ENCODE results near the gene NFKBIB. TPM values are rescaled to one million over a fixed set of nuclear protein-coding genes. Genes with fewer than 3 reads are reported as not detected.

NFKBIB gene
- total RNA-seq, 2 donors from 2014 or later = 25.3 to 28.4 TPM

DNA sequence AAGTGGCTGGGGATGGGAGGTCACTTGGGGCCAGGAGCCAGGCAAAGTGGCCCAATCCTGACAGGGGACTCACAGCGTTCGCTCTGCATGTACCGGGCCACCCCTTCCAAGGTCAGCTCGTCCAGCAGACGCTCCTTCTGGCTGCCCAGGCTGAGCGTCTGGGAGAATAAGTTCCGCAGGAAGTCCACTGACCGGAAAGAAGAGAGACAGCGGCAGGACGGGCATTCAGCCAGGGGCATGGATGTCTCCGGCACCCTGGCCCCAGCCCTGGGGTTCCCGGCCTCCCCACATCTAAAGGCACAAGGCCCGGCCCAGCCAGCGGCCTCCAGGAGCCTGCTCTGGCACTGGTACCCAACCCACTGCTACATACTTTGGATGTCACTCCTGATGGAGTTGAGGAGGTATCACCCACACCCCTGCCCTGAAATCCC is 6.4 kb upstream of the NFKBIB start:
- no peak for ATAC-seq (ENCODE audit: insufficient number of reproducible peaks, low FRiP score, low read depth)
- TF ChIP-seq, protein P1, sequence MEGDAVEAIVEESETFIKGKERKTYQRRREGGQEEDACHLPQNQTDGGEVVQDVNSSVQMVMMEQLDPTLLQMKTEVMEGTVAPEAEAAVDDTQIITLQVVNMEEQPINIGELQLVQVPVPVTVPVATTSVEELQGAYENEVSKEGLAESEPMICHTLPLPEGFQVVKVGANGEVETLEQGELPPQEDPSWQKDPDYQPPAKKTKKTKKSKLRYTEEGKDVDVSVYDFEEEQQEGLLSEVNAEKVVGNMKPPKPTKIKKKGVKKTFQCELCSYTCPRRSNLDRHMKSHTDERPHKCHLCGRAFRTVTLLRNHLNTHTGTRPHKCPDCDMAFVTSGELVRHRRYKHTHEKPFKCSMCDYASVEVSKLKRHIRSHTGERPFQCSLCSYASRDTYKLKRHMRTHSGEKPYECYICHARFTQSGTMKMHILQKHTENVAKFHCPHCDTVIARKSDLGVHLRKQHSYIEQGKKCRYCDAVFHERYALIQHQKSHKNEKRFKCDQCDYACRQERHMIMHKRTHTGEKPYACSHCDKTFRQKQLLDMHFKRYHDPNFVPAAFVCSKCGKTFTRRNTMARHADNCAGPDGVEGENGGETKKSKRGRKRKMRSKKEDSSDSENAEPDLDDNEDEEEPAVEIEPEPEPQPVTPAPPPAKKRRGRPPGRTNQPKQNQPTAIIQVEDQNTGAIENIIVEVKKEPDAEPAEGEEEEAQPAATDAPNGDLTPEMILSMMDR (IDR thresholded peaks at IDR 0.05) = no peak
- Histone ChIP-seq H3K36me3 (peaks cover 20% of the 10 kb centered on the region), H3K27ac (no peak overlapping the region), H3K27me3 (replicated peaks; ENCODE audit: insufficient read depth) (no peaks in the 10 kb centered on the region), H3K4me3 (no peak overlapping the region), H3K4me1 (ENCODE audit: control insufficient read depth in 1 of 2, low read depth in 2 of 2) (peaks cover 6 to 11% of the 10 kb centered on the region in 2 donors), H3K9me3 (no peaks in the 10 kb centered on the region)
- no peak for DNase-seq (ENCODE audit: low spot score)

DNA sequence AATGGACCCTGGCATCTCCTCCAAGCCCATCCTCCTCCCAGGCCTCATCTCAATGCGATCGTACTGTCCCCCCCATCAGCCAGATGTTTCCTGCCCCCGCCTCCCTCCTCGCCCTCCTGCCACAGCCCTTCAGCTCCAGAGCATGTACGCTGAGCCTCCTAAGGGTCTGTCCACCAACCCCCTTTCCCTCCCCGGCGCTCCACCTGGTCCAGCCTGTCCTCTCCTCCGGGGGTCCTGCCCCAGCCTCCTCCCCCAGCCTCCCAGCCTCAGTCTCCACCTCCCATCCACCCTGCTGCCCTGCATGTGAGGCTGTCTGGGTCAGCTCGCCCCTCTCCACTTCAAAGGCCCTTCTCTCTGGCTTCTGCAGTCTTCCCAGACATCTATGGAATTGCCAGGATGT is 4.8 kb upstream of the NFKBIB start:
- H3K4me1 ChIP-seq (ENCODE audit: control insufficient read depth in 1 of 2, low read depth in 2 of 2) = peaks cover 8 to 16% of the 10 kb centered on the region in 2 donors

GRCh38 chr19:38898788-38899446 is 852 bp upstream of the NFKBIB start:
- Histone ChIP-seq H3K4me1 (ENCODE audit: control insufficient read depth in 1 of 2, low read depth in 2 of 2) (peaks cover 18 to 33% of the 10 kb centered on the region in 2 donors), H3K36me3 (no peaks in the 10 kb centered on the region), H3K4me3 (peak overlapping the region; percentile 75), H3K27ac (peak overlapping the region; percentile 44 to 79), H3K9me3 (no peaks in the 10 kb centered on the region), H3K27me3 (replicated peaks; ENCODE audit: insufficient read depth) (no peaks in the 10 kb centered on the region)
- TF ChIP-seq, protein P1 (IDR thresholded peaks at IDR 0.05) = no peak
- DNase-seq (ENCODE audit: low spot score) (no peak), ATAC-seq (ENCODE audit: insufficient number of reproducible peaks, low FRiP score, low read depth) (no peak)

More for the DNA sequence above, 4.8 kb upstream of the NFKBIB start:
- H3K4me3 ChIP-seq = no peak overlapping the region
- H3K27me3 ChIP-seq (replicated peaks; ENCODE audit: insufficient read depth) = no peaks in the 10 kb centered on the region
- no peak overlapping the region for H3K27ac ChIP-seq
- TF ChIP-seq, protein P1 (IDR thresholded peaks at IDR 0.05) = no peak
- H3K9me3 ChIP-seq = no peaks in the 10 kb centered on the region
- H3K36me3 ChIP-seq = peaks cover 4% of the 10 kb centered on the region
- DNase-seq (ENCODE audit: low spot score) (no peak), ATAC-seq (ENCODE audit: insufficient number of reproducible peaks, low FRiP score, low read depth) (no peak)

DNA sequence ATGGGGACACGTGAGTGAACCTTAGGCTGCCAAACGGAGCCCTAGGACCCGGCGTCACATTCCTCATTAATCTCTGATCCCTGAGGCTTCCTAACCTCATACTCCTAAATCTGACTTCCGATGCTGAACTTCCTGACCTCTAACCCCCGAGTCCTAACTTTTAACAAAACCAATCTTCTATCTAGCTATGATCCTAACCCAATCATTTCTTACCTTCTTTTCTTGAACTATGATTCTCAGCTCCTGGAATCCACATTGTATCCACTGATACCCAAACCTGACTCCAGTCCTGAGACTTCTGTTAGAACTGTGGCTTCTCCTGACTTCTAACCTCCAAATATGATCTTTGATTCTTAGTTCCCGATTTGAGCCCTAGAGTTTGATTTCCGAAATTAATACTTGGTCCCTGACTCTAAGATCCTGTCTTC is 447 bp downstream of the NFKBIB start:
- Histone ChIP-seq H3K4me1 (ENCODE audit: control insufficient read depth in 1 of 2, low read depth in 2 of 2) (peaks cover 18 to 33% of the 10 kb centered on the region in 2 donors), H3K36me3 (peaks cover 11% of the 10 kb centered on the region), H3K27me3 (replicated peaks; ENCODE audit: insufficient read depth) (no peaks in the 10 kb centered on the region), H3K4me3 (peak overlapping the region; percentile 75), H3K27ac (peak overlapping the region; percentile 77 to 81), H3K9me3 (no peaks in the 10 kb centered on the region)
- TF ChIP-seq, protein P1 (IDR thresholded peaks at IDR 0.05) = no peak
- DNase-seq (ENCODE audit: low spot score) (no peak), ATAC-seq (ENCODE audit: insufficient number of reproducible peaks, low FRiP score, low read depth) (peak; percentile 37)

DNA sequence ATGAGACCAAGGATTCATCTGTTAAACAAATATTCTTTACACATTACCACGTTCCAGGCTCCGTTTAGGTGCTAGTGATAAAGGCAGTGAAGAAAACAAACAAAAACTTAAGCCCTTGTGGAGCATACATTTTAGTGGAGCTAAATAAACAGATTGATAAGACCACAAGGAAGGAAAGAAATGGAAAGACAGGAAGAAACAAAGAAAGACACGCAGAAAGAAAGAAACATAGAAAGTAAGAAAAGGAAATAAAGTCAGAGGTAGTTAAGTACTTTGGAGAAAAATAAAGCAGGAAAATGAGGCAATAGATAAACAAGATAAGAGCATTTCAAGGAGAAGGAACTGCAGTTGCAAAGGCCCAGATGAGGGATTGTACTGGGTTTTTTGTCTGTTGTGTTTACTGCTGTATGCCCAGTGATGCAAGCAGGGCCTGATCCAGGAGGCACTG is 998 bp downstream of the NFKBIB start:
- H3K36me3 ChIP-seq = peaks cover 16% of the 10 kb centered on the region
- ATAC-seq (ENCODE audit: insufficient number of reproducible peaks, low FRiP score, low read depth) (no peak), DNase-seq (ENCODE audit: low spot score) (no peak)
- H3K4me1 ChIP-seq (ENCODE audit: control insufficient read depth in 1 of 2, low read depth in 2 of 2) = peaks cover 18 to 33% of the 10 kb centered on the region in 2 donors
- peak overlapping the region; percentile 75 for H3K4me3 ChIP-seq
- H3K27ac ChIP-seq = no peak overlapping the region
- no peaks in the 10 kb centered on the region for H3K27me3 ChIP-seq (replicated peaks; ENCODE audit: insufficient read depth)
- H3K9me3 ChIP-seq = no peaks in the 10 kb centered on the region
- TF ChIP-seq, protein P1 (IDR thresholded peaks at IDR 0.05) = no peak

Data from thoracic aorta (tissue), 2 donors.